Stimulated activated naive CD8-positive, alpha-beta T cell treated with anti-CD3 and anti-CD28 coated beads, Interleukin-15, amount 100 ng/mL, for 72 hours (primary cell): ENCODE results near the gene HINT2.

ENCODE experiments used
- ATAC-seq: fragments of 150-1000 bp; cut with Tn5 transposase; 2 replicates; pipeline ENCODE4 v1.10.0; 2021; ENCODE audit warnings: mild to moderate bottlenecking, moderate library complexity
- DNase-seq, 2 donors: peaks; one replicate each; pipeline ENCODE4 v3.0.0; 2021 to 2022
- H3K27ac Mint-ChIP-seq, 2 donors: one replicate each; pipeline ENCODE4 v1.8.0; 2022; ENCODE audit warnings: mild to moderate bottlenecking in 2 of 2, mixed read lengths in 2 of 2, moderate library complexity in 2 of 2
- H3K27me3 Mint-ChIP-seq: one replicate; pipeline ENCODE4 v1.8.0; 2022; ENCODE audit warnings: mixed read lengths
- H3K4me1 Mint-ChIP-seq: one replicate; pipeline ENCODE4 v1.8.0; 2022; ENCODE audit warnings: mild to moderate bottlenecking, mixed read lengths
- H3K4me3 Mint-ChIP-seq, 2 donors: one replicate each; pipeline ENCODE4 v1.8.0; 2022; ENCODE audit warnings: mild to moderate bottlenecking in 2 of 2, mixed read lengths in 2 of 2, moderate library complexity in 1 of 2
- H3K9me3 Mint-ChIP-seq, 2 donors: one replicate each; pipeline ENCODE4 v1.8.0; 2022; ENCODE audit warnings: mixed read lengths in 2 of 2

Gene HINT2

GRCh38 chr9:35845824-35846771, 31.3 kb upstream of the HINT2 start:
- H3K4me1 Mint-ChIP-seq: peaks cover 55% of the 10 kb centered on the region
- ATAC-seq (peak; percentile 27), DNase-seq (no peak)
- H3K27me3 Mint-ChIP-seq: no peaks in the 10 kb centered on the region
- H3K9me3 Mint-ChIP-seq: no peaks in the 10 kb centered on the region
- H3K27ac Mint-ChIP-seq: peak overlapping the region in 1 of 2 donors; percentile 38
- H3K4me3 Mint-ChIP-seq: peak overlapping the region in 1 of 2 donors; percentile 14

GRCh38 chr9:35844628-35845270, 29.9 kb upstream of the HINT2 start:
- peak; percentile 64 for ATAC-seq
- H3K9me3 Mint-ChIP-seq: no peaks in the 10 kb centered on the region
- no peak for DNase-seq
- peak overlapping the region in 1 of 2 donors; percentile 3 for H3K27ac Mint-ChIP-seq
- no peaks in the 10 kb centered on the region for H3K27me3 Mint-ChIP-seq
- H3K4me1 Mint-ChIP-seq: peaks cover 55% of the 10 kb centered on the region
- H3K4me3 Mint-ChIP-seq: no peak overlapping the region

DNA sequence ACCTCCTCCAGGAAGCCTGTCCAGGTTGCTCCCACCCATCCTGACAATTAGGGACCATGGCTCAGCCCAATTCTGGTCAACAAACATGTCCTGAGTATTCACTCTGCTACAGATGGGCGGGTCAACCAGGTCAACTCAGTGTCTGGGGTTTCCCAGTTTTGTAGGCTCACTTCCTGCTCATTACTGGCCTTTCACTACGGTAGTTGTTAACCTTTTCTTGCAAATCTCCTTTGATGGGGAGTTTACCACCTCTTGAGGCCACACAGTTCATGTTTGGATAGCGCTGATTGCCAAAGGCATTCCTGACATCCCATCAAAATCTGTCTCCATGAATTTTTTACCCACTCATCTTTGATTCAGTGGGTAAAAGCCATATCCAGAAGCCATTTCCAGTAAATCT, 28.0 kb upstream of the HINT2 start:
- Mint-ChIP-seq H3K4me3 (no peak overlapping the region), H3K27ac (no peak overlapping the region), H3K4me1 (peaks cover 42% of the 10 kb centered on the region), H3K27me3 (no peaks in the 10 kb centered on the region), H3K9me3 (no peaks in the 10 kb centered on the region)
- DNase-seq (no peak), ATAC-seq (peak; percentile 48)

DNA sequence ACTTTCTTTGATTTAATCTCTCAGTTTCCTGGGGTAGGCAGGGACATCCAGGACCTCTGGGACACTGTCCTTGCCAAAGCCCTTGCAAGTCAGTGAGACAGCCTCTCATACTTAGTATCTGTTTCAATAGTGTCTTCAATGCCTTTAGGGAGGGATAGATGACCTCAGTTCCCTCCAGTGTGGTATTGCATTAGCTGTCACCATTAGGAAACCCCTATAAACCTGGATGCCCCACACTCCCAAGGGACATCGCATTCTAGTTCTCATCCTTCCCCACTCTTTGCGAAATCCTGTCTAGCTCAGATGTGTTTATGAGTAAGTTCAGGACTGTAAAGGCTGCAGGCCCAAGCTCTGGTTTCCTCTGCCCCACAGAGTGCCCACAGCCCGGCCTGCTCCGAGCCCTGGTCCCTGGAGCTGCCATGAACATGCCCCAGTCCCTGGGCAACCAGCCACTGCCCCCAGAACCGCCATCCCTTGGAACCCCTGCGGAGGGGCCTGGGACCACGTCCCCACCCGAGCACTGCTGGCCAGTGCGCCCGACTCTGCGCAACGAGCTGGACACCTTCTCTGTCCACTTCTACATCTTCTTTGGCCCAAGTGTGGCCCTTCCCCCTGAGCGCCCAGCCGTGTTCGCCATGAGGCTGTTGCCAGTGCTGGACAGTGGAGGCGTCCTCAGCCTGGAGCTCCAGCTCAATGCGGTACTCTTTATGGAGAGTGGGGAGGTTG, 27.3 kb upstream of the HINT2 start:
- no peak for ATAC-seq
- H3K27ac Mint-ChIP-seq: no peak overlapping the region
- DNase-seq: no peak
- no peaks in the 10 kb centered on the region for H3K9me3 Mint-ChIP-seq
- no peak overlapping the region for H3K4me3 Mint-ChIP-seq
- H3K4me1 Mint-ChIP-seq: peaks cover 36% of the 10 kb centered on the region
- no peaks in the 10 kb centered on the region for H3K27me3 Mint-ChIP-seq

DNA sequence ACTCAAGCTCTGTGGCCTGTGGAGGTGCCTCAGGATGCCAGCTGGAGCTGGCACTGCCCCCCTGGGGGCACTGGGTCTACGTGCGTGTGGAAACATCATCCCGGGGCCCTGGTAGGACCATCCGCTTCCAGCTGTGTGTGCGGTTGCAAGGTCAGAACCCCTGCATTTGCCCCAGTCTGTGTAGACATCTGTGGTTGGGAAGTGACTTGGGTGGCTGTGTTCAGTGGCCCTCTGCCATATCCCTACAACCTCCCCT, 26.7 kb upstream of the HINT2 start:
- H3K9me3 Mint-ChIP-seq: no peaks in the 10 kb centered on the region
- H3K4me3 Mint-ChIP-seq: no peak overlapping the region
- peak overlapping the region in 1 of 2 donors; percentile 75 for H3K27ac Mint-ChIP-seq
- H3K4me1 Mint-ChIP-seq: peaks cover 30% of the 10 kb centered on the region
- H3K27me3 Mint-ChIP-seq: no peaks in the 10 kb centered on the region
- DNase-seq (no peak), ATAC-seq (no peak)

- H3K27me3 Mint-ChIP-seq: no peaks in the 10 kb centered on the region
- H3K4me3 Mint-ChIP-seq: no peak overlapping the region
- no peaks in the 10 kb centered on the region for H3K9me3 Mint-ChIP-seq
- no peak for ATAC-seq
- H3K27ac Mint-ChIP-seq: peak overlapping the region in 1 of 2 donors; percentile 75
- peaks cover 28% of the 10 kb centered on the region for H3K4me1 Mint-ChIP-seq
- DNase-seq: no peak
Observed at GRCh38 chr9:35840881-35841644, 26.2 kb upstream of the HINT2 start.

GRCh38 chr9:35839926-35840325, 25.1 kb upstream of the HINT2 start:
- ATAC-seq (no peak), DNase-seq (no peak)
- Mint-ChIP-seq H3K4me3 (no peak overlapping the region), H3K9me3 (no peaks in the 10 kb centered on the region), H3K27ac (peak overlapping the region in 1 of 2 donors; percentile 76), H3K27me3 (no peaks in the 10 kb centered on the region), H3K4me1 (peaks cover 17% of the 10 kb centered on the region)

DNA sequence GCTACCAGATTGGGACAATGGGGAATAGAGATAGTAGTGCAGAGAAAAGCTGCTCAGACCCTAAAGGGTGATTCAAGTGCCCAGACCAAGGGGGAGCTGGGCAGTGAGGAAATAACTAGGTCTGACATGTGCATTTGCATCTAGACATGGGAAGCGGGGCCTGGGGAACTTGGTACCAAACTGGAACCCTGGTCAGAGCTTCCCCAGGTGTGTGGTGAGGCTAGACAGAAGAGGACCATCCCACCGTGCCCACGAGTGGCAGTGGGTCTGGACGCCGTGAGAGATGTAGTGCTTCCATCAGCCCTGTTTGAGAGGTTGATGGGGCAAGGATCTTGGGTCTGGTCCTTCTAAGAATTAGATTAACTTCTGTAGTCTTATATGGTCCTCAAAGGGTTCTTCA, 21.8 kb upstream of the HINT2 start:
- no peak overlapping the region for H3K27ac Mint-ChIP-seq
- no peak overlapping the region for H3K4me3 Mint-ChIP-seq
- no peaks in the 10 kb centered on the region for H3K9me3 Mint-ChIP-seq
- ATAC-seq: no peak
- DNase-seq: no peak
- no peaks in the 10 kb centered on the region for H3K27me3 Mint-ChIP-seq
- H3K4me1 Mint-ChIP-seq: no peaks in the 10 kb centered on the region

GRCh38 chr9:35835766-35836165, 20.9 kb upstream of the HINT2 start:
- Mint-ChIP-seq H3K27ac (peak overlapping the region in 1 of 2 donors; percentile 64), H3K4me1 (peaks cover 3% of the 10 kb centered on the region), H3K27me3 (no peaks in the 10 kb centered on the region), H3K9me3 (no peaks in the 10 kb centered on the region), H3K4me3 (no peak overlapping the region)
- no peak for ATAC-seq
- DNase-seq: no peak

- H3K27me3 Mint-ChIP-seq: no peaks in the 10 kb centered on the region
- no peak for ATAC-seq
Observed at GRCh38 chr9:35835216-35835632, 20.4 kb upstream of the HINT2 start.

GRCh38 chr9:35834260-35835215, 19.7 kb upstream of the HINT2 start:
- H3K27ac Mint-ChIP-seq: no peak overlapping the region
- no peaks in the 10 kb centered on the region for H3K27me3 Mint-ChIP-seq
- DNase-seq: no peak
- ATAC-seq: no peak
- peaks cover 16% of the 10 kb centered on the region for H3K4me1 Mint-ChIP-seq
- no peaks in the 10 kb centered on the region for H3K9me3 Mint-ChIP-seq
- no peak overlapping the region for H3K4me3 Mint-ChIP-seq

More at GRCh38 chr9:35835216-35835632, 20.4 kb upstream of the HINT2 start:
- no peaks in the 10 kb centered on the region for H3K9me3 Mint-ChIP-seq
- H3K4me3 Mint-ChIP-seq: no peak overlapping the region
- no peak for DNase-seq
- H3K4me1 Mint-ChIP-seq: peaks cover 9% of the 10 kb centered on the region
- H3K27ac Mint-ChIP-seq: no peak overlapping the region

DNA sequence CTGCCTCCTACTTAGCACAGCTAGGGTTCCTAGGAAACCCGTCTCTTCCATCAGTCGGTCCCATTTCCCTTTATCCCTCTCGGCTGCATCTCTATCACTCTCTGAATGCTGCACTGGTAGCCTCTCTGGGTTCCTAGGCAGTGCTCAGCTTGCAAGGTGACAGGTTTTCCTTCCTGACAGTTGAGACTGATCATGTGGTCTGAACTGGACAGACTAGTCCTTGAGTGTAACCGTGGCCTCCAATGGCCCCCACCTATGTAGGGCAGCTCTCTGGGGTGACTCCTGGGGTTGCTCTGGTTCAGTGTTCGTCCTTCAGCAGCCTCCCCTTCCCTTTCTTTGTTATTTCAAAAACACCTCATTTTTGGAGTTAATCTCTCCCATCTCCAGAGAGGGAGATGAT, 18.0 kb upstream of the HINT2 start:
- Mint-ChIP-seq H3K4me1 (peaks cover 27% of the 10 kb centered on the region), H3K9me3 (no peaks in the 10 kb centered on the region), H3K27ac (no peak overlapping the region), H3K27me3 (no peaks in the 10 kb centered on the region), H3K4me3 (no peak overlapping the region)
- DNase-seq (no peak), ATAC-seq (no peak)

GRCh38 chr9:35831040-35831439, 16.2 kb upstream of the HINT2 start:
- ATAC-seq (no peak), DNase-seq (no peak)
- Mint-ChIP-seq H3K9me3 (no peaks in the 10 kb centered on the region), H3K27ac (no peak overlapping the region), H3K27me3 (peaks cover 12% of the 10 kb centered on the region), H3K4me3 (no peak overlapping the region), H3K4me1 (peaks cover 36% of the 10 kb centered on the region)

DNA sequence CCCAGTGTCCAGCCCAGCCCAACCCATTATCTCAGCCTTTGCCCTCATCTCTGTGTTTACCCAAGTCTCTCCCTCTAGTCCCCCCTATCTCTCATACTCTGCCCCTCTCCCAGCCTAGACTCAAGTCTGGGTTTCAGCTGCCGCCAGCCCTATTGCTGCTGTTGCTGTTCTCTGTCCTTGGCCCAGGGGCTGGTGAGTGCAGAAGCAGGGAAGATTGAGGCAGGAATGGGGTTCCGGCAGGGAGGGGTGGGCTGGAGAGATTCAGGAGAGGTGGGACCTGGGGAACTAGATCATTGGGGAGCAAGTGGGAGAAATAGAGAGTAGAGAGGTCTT, 14.9 kb upstream of the HINT2 start:
- H3K4me1 Mint-ChIP-seq: peaks cover 43% of the 10 kb centered on the region
- DNase-seq: no peak
- ATAC-seq: peak; percentile 11

More for the DNA sequence above, 14.9 kb upstream of the HINT2 start:
- Mint-ChIP-seq H3K9me3 (no peaks in the 10 kb centered on the region), H3K4me3 (peak overlapping the region; percentile 85 to 90), H3K27me3 (peaks cover 12% of the 10 kb centered on the region), H3K27ac (peak overlapping the region; percentile 85 to 89)
